Heart right ventricle (tissue), 16 donors: Measurements from ENCODE around the gene WIPF1. TPM values are rescaled to one million over a fixed set of nuclear protein-coding genes. Genes with fewer than 3 reads are reported as not detected.

ENCODE experiments used
- ATAC-seq, 8 donors: fragments of 200-7000 bp; cut with Tn5 transposase; one replicate each; pipeline ENCODE4 v1.9.1; 2020; ENCODE audit warnings: mild to moderate bottlenecking in 8 of 8, moderate library complexity in 8 of 8, moderate number of reproducible peaks in 1 of 8
- DNase-seq, 2 donors: peaks; one replicate each; pipeline ENCODE4 v3.0.0-alpha.2; 2020
- H3K27ac ChIP-seq, 10 donors: fragments of 200-600 bp; sonication (generic) in 2 of 10; one replicate each; pipeline versions ENCODE4 v1.5.0 to v1.8.0; 2020 to 2022; ENCODE audit warnings: mild to moderate bottlenecking in 3 of 10
- H3K27me3 ChIP-seq, 7 donors: fragments of 200-600 bp; one replicate each; pipeline ENCODE4 v1.8.0; 2021 to 2022; ENCODE audit warnings: mild to moderate bottlenecking in 2 of 7
- H3K36me3 ChIP-seq, 9 donors: fragments of 200-600 bp; sonication (generic) in 1 of 9; one replicate each; pipeline versions ENCODE4 v1.5.0 to v1.8.0; 2020 to 2022; ENCODE audit warnings: mild to moderate bottlenecking in 2 of 9
- H3K4me1 ChIP-seq, 9 donors: fragments of 200-600 bp; sonication (generic) in 1 of 9; one replicate each; pipeline versions ENCODE4 v1.5.0 to v1.8.0; 2020 to 2022; ENCODE audit warnings: mild to moderate bottlenecking in 4 of 9
- H3K4me3 ChIP-seq, 10 donors: fragments of 200-600 bp; sonication (generic) in 2 of 10; one replicate each; pipeline versions ENCODE4 v1.5.0 to v1.8.0; 2020 to 2022; ENCODE audit warnings: mild to moderate bottlenecking in 7 of 10, moderate library complexity in 2 of 10
- H3K9me3 ChIP-seq, 11 donors: fragments of 200-600 bp in 10 of 11; sonication (generic) in 2 of 11; one replicate each; pipeline versions ENCODE4 v1.5.0 to v1.8.0; 2013 to 2022; ENCODE audit warnings: mild to moderate bottlenecking in 2 of 11, control low read depth in 1 of 11, moderate library complexity in 1 of 11
- CTCF ChIP-seq, 9 donors: fragments of 200-600 bp; sonication (generic) in 2 of 9; IDR thresholded peaks; one replicate each; pipeline versions ENCODE4 v1.5.0 to v1.8.0; 2021 to 2022; ENCODE audit warnings: antibody characterized with exemption in 9 of 9, mild to moderate bottlenecking in 5 of 9, moderate library complexity in 1 of 9
- WGBS, 2 donors: extraction: QIAGEN DNeasy Blood & Tissue Kit; methylation state at CpG; one replicate each; pipeline ENCODE4 v1.1.7; 2013; ENCODE audit warnings: inconsistent platforms in 1 of 2; 5-methylcytosine and 5-hydroxymethylcytosine counted together
- intact Hi-C, 10 donors: fragments of 100-400 bp; cut with DNase I; formaldehyde crosslinking; loops; one replicate each; pipeline versions ENCODE4 v1.11.1 to v1.14.2; 2022
- polyA plus RNA-seq, 2 donors: library from polyadenylated mRNA; stranded (reverse); fragments of 200-250 nt; gene quantifications; one replicate each; pipeline ENCODE4 v1.2.3, GENCODE V29; 2013
- total RNA-seq, 10 donors: library from RNA; stranded (reverse); fragmentation: NEBNext Ultra II Directional in 3 of 10; extraction: Animal tissue kit (Norgen Biotek cat#: 25700) in 3 of 10; gene quantifications; one replicate each; pipeline versions ENCODE4 v1.2.1 to v1.2.4, GENCODE V29; 2021 to 2023
- donor health status: Arrhythmogenic right ventricular cardiomyopathy.
- donor health status: ischemic (EF 13 %, LVEDD 7.1; RV severe dilation, severe dysfunction).
- donor health status: healthy with polysubstance abuse.
- donor health status: DM: no; HTN: yes; CAD: no.
- donor health status: DM: no; HTN: no; CAD: no.
- donor health status: ischemic (EF 25% LVEDD 6.9; RV normal size, moderate dysfunction).
- donor health status: ischemic (EF 25% LVEDD 5.7; RV mildly dilated, moderate dysfunction).
- donor health status: healthy.
- donor health status: DM: yes; HTN: yes; CAD: no.
- donor health status: Ischemic cardiomyopathy.
- donor health status: ischemic (EF 35%, LVEDD 5.7; RV mildly dilated, moderate dysfunction).
- donor health status: nonischemic (EF 11% LVEDD 7.7; RV severe dilation, severe dysfunction).
- donor health status: DM: yes; HTN: yes; CAD: no.
- donor health status: PGD.
- donor health status: ischemic (EF 29% LVEDD 5.4; RV normal size, mild dysfunction).
- donor health status: nonischemic (EF 23%, LVEDD 6.1; RV moderate dilation, normal function).

WIPF1 gene
- total and polyA plus RNA-seq, 12 donors: 9.1 to 48.1 (median 15.6) TPM

GRCh38 chr2:174615871-174616436 lies 18.4 kb upstream of the WIPF1 start:
- no peak for TF ChIP-seq CTCF (IDR thresholded peaks at IDR 0.05)
- H3K9me3 ChIP-seq: no peaks in the 10 kb centered on the region
- H3K27me3 ChIP-seq: no peaks in the 10 kb centered on the region
- intact Hi-C loops: loop anchor here in 2 of 10 donors (10.0 kb wide), 1 partner anchor 69 kb away; no protein-coding TSS in a partner anchor
- DNase-seq: no peak
- peaks cover 0 to 42% (median 0%) of the 10 kb centered on the region in 9 donors for H3K36me3 ChIP-seq
- peaks cover 0 to 70% (median 25%) of the 10 kb centered on the region in 9 donors for H3K4me1 ChIP-seq
- no peak overlapping the region for H3K4me3 ChIP-seq
- peak overlapping the region in 7 of 10 donors; percentile 7 to 60 (median 17) for H3K27ac ChIP-seq
- 31 to 41% methylated on average over 4 of the region's 4 CpGs for WGBS, 2 donors
- ATAC-seq: peak; percentile 41 to 81 (median 66)

GRCh38 chr2:174614261-174614660 lies 16.7 kb upstream of the WIPF1 start:
- no peak for ATAC-seq
- H3K4me1 ChIP-seq: peaks cover 2 to 84% (median 36%) of the 10 kb centered on the region in 9 donors
- DNase-seq: no peak
- no peak for TF ChIP-seq CTCF (IDR thresholded peaks at IDR 0.05)
- H3K27ac ChIP-seq: no peak overlapping the region
- no peaks in the 10 kb centered on the region for H3K27me3 ChIP-seq
- no peaks in the 10 kb centered on the region for H3K9me3 ChIP-seq
- H3K4me3 ChIP-seq: no peak overlapping the region
- intact Hi-C loops: loop anchor here in 2 of 10 donors (10.0 kb wide), 1 partner anchor 71 kb away; no protein-coding TSS in a partner anchor
- H3K36me3 ChIP-seq: peaks cover 0 to 32% (median 0%) of the 10 kb centered on the region in 9 donors
- 82 to 88% methylated on average over 4 of the region's 4 CpGs for WGBS, 2 donors

DNA sequence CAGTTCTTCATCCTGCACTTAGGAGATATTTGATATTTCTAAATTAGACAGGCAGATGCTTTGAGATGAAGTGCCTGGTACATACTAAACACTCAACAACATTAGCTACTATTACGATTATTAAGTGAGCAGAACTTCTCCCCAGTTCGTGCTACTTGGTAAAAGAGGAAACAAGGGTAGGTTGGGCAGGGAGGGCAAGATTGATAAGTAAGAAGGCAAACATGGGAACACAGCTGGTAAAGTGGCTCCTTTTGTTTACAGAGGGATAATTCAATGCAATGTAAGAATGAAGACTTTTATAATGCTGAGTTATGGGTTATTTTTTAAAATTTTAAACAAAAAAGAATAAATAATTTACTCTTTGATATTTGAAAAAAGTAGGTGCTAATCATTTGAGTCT lies 15.9 kb upstream of the WIPF1 start:
- H3K4me1 ChIP-seq: peaks cover 2 to 84% (median 37%) of the 10 kb centered on the region in 9 donors
- peaks cover 0 to 37% (median 0%) of the 10 kb centered on the region in 9 donors for H3K36me3 ChIP-seq
- H3K9me3 ChIP-seq: no peaks in the 10 kb centered on the region
- ATAC-seq (no peak), DNase-seq (no peak)
- 90 to 97% methylated on average over 2 of the region's 2 CpGs for WGBS, 2 donors
- no peaks in the 10 kb centered on the region for H3K27me3 ChIP-seq
- TF ChIP-seq CTCF (IDR thresholded peaks at IDR 0.05): no peak
- no peak overlapping the region for H3K27ac ChIP-seq
- H3K4me3 ChIP-seq: no peak overlapping the region
- intact Hi-C loops: loop anchor here in 2 of 10 donors (10.0 kb wide), 1 partner anchor 71 kb away; no protein-coding TSS in a partner anchor

DNA sequence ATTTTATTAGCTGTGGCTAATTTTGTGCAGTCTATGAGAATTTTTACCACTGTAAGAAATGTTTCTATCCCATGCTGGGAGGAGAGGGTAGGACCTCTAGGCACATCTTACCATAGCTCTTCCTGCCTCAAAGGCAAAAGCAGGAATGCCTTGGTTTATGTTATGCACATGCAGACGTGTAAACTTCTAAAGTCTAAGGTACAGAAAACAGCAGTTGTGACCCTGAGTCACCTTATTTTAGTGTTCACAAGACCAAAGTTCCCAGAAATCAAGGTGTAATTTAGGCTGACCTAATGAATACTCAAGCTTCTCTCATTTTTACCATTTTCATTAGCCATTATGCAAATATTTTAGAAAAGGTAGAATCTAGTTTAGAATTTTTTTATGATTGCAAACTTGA lies 15.4 kb upstream of the WIPF1 start:
- intact Hi-C loops: loop anchor here in 2 of 10 donors (10.0 kb wide), 1 partner anchor 72 kb away; no protein-coding TSS in a partner anchor
- Histone ChIP-seq H3K27ac (no peak overlapping the region), H3K36me3 (peaks cover 0 to 37% (median 0%) of the 10 kb centered on the region in 9 donors), H3K4me3 (no peak overlapping the region), H3K27me3 (no peaks in the 10 kb centered on the region), H3K4me1 (peaks cover 2 to 84% (median 39%) of the 10 kb centered on the region in 9 donors), H3K9me3 (no peaks in the 10 kb centered on the region)
- no peak for DNase-seq
- no peak for ATAC-seq
- WGBS, 2 donors: 0 to 40% methylated on average over 1 of the region's 1 CpG
- no peak for TF ChIP-seq CTCF (IDR thresholded peaks at IDR 0.05)
